HepG2 (cell line): Measurements from ENCODE around the gene TAPBP. TPM values are rescaled to one million over a fixed set of nuclear protein-coding genes. Genes with fewer than 3 reads are reported as not detected.

Experiments
- CCAR2 ChIP-seq: fragments of 200-400 bp; formaldehyde crosslinking; optimal IDR thresholded peaks from 2 replicates; pipeline ENCODE3; 2018; ENCODE audit warnings: low read depth, mild to moderate bottlenecking, low read length, moderate library complexity
- CREB3 ChIP-seq: sonication (generic); formaldehyde crosslinking; IDR thresholded peaks from 2 replicates; pipeline ENCODE4 v1.5.0; 2020; ENCODE audit warnings: missing genetic modification reagents
- CREM ChIP-seq, 2 experiments: sonication (generic) in 1 of 2; formaldehyde crosslinking in 1 of 2; IDR thresholded peaks; 2 replicates each; pipeline versions ENCODE4 v1.4.0 to v1.6.1; 2016 to 2020; ENCODE audit warnings: antibody characterized with exemption in 1 of 2, mild to moderate bottlenecking in 1 of 2, missing genetic modification reagents in 1 of 2
- ISL2 ChIP-seq: sonication (generic); formaldehyde crosslinking; IDR thresholded peaks from 2 replicates; pipeline ENCODE4 v1.5.0; 2020; ENCODE audit warnings: missing genetic modification reagents
- LBX2 ChIP-seq: sonication (generic); formaldehyde crosslinking; IDR thresholded peaks from 2 replicates; pipeline ENCODE4 v1.5.0; 2020; ENCODE audit warnings: missing genetic modification reagents, mild to moderate bottlenecking, borderline replicate concordance
- MEIS1 ChIP-seq: sonication (generic); formaldehyde crosslinking; IDR thresholded peaks from 2 replicates; pipeline ENCODE4 v1.9.0; 2021; ENCODE audit warnings: mild to moderate bottlenecking, missing genetic modification reagents, moderate library complexity, borderline replicate concordance
- MLLT10 ChIP-seq: sonication (generic); formaldehyde crosslinking; IDR thresholded peaks from 2 replicates; pipeline ENCODE4 v1.4.0; 2020; ENCODE audit warnings: missing genetic modification reagents
- MLXIP ChIP-seq: sonication (generic); formaldehyde crosslinking; IDR thresholded peaks from 2 replicates; pipeline ENCODE4 v1.9.0; 2021; ENCODE audit warnings: missing genetic modification reagents, borderline replicate concordance
- NFATC3 ChIP-seq: sonication (generic); formaldehyde crosslinking; IDR thresholded peaks from 2 replicates; pipeline ENCODE4 v1.5.1; 2020; ENCODE audit warnings: mild to moderate bottlenecking, missing genetic modification reagents
- NR1H2 ChIP-seq: sonication (generic); formaldehyde crosslinking; IDR thresholded peaks from 2 replicates; pipeline ENCODE4 v1.8.1; 2022; ENCODE audit warnings: low read depth, missing genetic modification reagents, borderline replicate concordance
- RFXANK ChIP-seq: IDR thresholded peaks from 2 replicates; pipeline ENCODE4 v1.6.1; 2016
- TARDBP ChIP-seq: sonication (generic); formaldehyde crosslinking; IDR thresholded peaks from 2 replicates; pipeline ENCODE4 v1.8.0; 2022; ENCODE audit warnings: mild to moderate bottlenecking, missing genetic modification reagents
- TGIF2 ChIP-seq: IDR thresholded peaks from 2 replicates; pipeline ENCODE4 v1.6.1; 2016; ENCODE audit warnings: control low read depth, missing compliant biosample characterization
- TRIM22 ChIP-seq: fragments of 450-650 bp; IDR thresholded peaks from 2 replicates; pipeline ENCODE4 v1.6.1; 2017
- ZFP82 ChIP-seq: sonication (generic); formaldehyde crosslinking; IDR thresholded peaks from 2 replicates; pipeline ENCODE4 v1.5.1; 2020; ENCODE audit warnings: mild to moderate bottlenecking, missing genetic modification reagents, borderline replicate concordance
- ZNF101 ChIP-seq: sonication (generic); formaldehyde crosslinking; IDR thresholded peaks from 2 replicates; pipeline ENCODE4 v1.4.0; 2020; ENCODE audit warnings: mild to moderate bottlenecking, low read depth, missing genetic modification reagents, borderline replicate concordance
- ZNF280B ChIP-seq: sonication (generic); formaldehyde crosslinking; IDR thresholded peaks from 2 replicates; pipeline ENCODE4 v1.5.0; 2020; ENCODE audit warnings: missing genetic modification reagents, mild to moderate bottlenecking, borderline replicate concordance
- ZNF605 ChIP-seq: sonication (generic); formaldehyde crosslinking; IDR thresholded peaks from 2 replicates; pipeline ENCODE4 v1.8.0; 2022; ENCODE audit warnings: mild to moderate bottlenecking, missing genetic modification reagents
- ZNF670 ChIP-seq: sonication (generic); formaldehyde crosslinking; IDR thresholded peaks from 2 replicates; pipeline ENCODE4 v1.8.0; 2022; ENCODE audit warnings: mild to moderate bottlenecking, missing genetic modification reagents, borderline replicate concordance
- ZNF674 ChIP-seq: sonication (generic); formaldehyde crosslinking; IDR thresholded peaks from 2 replicates; pipeline ENCODE4 v1.5.0; 2020; ENCODE audit warnings: low read depth, mild to moderate bottlenecking, missing genetic modification reagents
- ZNF782 ChIP-seq: sonication (generic); formaldehyde crosslinking; IDR thresholded peaks from 2 replicates; pipeline ENCODE4 v1.4.0; 2020; ENCODE audit warnings: missing genetic modification reagents, mild to moderate bottlenecking, borderline replicate concordance
- ZNF792 ChIP-seq: IDR thresholded peaks from 2 replicates; pipeline ENCODE4 v1.6.1; 2016
- polyA plus RNA-seq, 8 experiments: library from polyadenylated mRNA; depleted of rRNA in 3 of 8; stranded (reverse) in 7 of 8; unstranded in 1 of 8; fragments of >200 nt; fragmentation: Illumina TruSeq in 4 of 8; extraction: Trizol in 4 of 8; gene quantifications; 2 replicates each; pipeline versions ENCODE4 v1.2.1 to v1.2.3, GENCODE V29; 2011 to 2016; ENCODE audit warnings: low read depth in 4 of 8, missing spikeins in 1 of 8, mixed read lengths in 1 of 8; ENCODE audit not compliant: insufficient read depth in 1 of 8
- total RNA-seq, 5 experiments: library from RNA; depleted of rRNA; stranded (reverse); fragments of >200 nt; fragmentation: Illumina TruSeq; extraction: Trizol; gene quantifications; 2 replicates each; pipeline ENCODE4 v1.2.3, GENCODE V29; 2016; ENCODE audit warnings: low read depth in 1 of 5

Gene TAPBP
- total and polyA plus RNA-seq, 2 of the 13 experiments (the other 11 are each of a cell fraction or from before 2014, with no cell fraction given) = 27.4 to 32.3 TPM

GRCh38 chr6:33271468-33272274, 42.2 kb downstream of the TAPBP start, which contains the start of the genes RPS18 and VPS52 (continued):
- TF ChIP-seq MLXIP = peak; percentile 63; the same call in 1 of the 2 replicates
- TF ChIP-seq ZNF792 (CRISPR knock-in tag) = peak; percentile 84; the same call in 1 of the 2 replicates
- peak; percentile 58 for TF ChIP-seq TGIF2 (CRISPR knock-in tag)
- no peak; the same call in 1 of the 2 replicates for TF ChIP-seq LBX2 (CRISPR knock-in tag)
- peak; percentile 63; the same call in 1 of the 2 replicates for TF ChIP-seq CREB3 (CRISPR knock-in tag)
- TF ChIP-seq ZNF101 = no peak
- TF ChIP-seq ZNF605 = peak; percentile 96
- peak; percentile 86; the same call in 1 of the 2 replicates for TF ChIP-seq ZNF280B (CRISPR knock-in tag)
- TF ChIP-seq ZNF670 = peak; percentile 93
- TF ChIP-seq ZNF782 (CRISPR knock-in tag) = peak; percentile 53; the same call in 1 of the 2 replicates
- TF ChIP-seq ZFP82 = 0 out of 2 replicates have a peak, but pooled peaks have one; percentile 11
- peak; percentile 99 for TF ChIP-seq CREM (IDR thresholded peaks at IDR 0.05)
- TF ChIP-seq CREM (CRISPR knock-in tag; IDR thresholded peaks at IDR 0.05) = no peak
- TF ChIP-seq NR1H2 (CRISPR knock-in tag) = peak; percentile 80; the same call in 1 of the 2 replicates
- peak; percentile 97 for TF ChIP-seq TARDBP (CRISPR knock-in tag)
- no peak for TF ChIP-seq CCAR2
- TF ChIP-seq MLLT10 (CRISPR knock-in tag) = no peak
- TF ChIP-seq ISL2 (CRISPR knock-in tag) = peak; percentile 50; the same call in 1 of the 2 replicates
- TF ChIP-seq RFXANK (CRISPR knock-in tag) = peak; percentile 84; the same call in 1 of the 2 replicates
- peak; percentile 80 for TF ChIP-seq MEIS1
- TF ChIP-seq TRIM22 = no peak
- peak; percentile 69; the same call in 1 of the 2 replicates for TF ChIP-seq ZNF674
- peak; percentile 61; the same call in 1 of the 2 replicates for TF ChIP-seq NFATC3 (CRISPR knock-in tag)
